BLaER1 treated with 17β-estradiol and CSF1 and Interleukin-3, amounts not matched to agents 10 nM and 100 nM (cell line): ENCODE results near the gene WNK4.

Source experiments
- H3K27ac ChIP-seq, 11 experiments: shearing (Covaris generic); formaldehyde crosslinking; 2 replicates each; pipeline ENCODE4 v1.8.1; 2022
- H3K27me3 ChIP-seq, 11 experiments: shearing (Covaris generic); formaldehyde crosslinking; 2 replicates each; pipeline ENCODE4 v1.8.1; 2022
- H3K36me3 ChIP-seq, 11 experiments: shearing (Covaris generic); formaldehyde crosslinking; 2 replicates each; pipeline ENCODE4 v1.8.1; 2022
- H3K4me1 ChIP-seq, 10 experiments: shearing (Covaris generic); formaldehyde crosslinking; 2 replicates each; pipeline ENCODE4 v1.8.1; 2022
- H3K4me2 ChIP-seq, 11 experiments: shearing (Covaris generic); formaldehyde crosslinking; 2 replicates each; pipeline ENCODE4 v1.8.1; 2022
- H3K4me3 ChIP-seq, 10 experiments: shearing (Covaris generic); formaldehyde crosslinking; 2 replicates each; pipeline ENCODE4 v1.8.1; 2022
- H3K9ac ChIP-seq, 11 experiments: shearing (Covaris generic); formaldehyde crosslinking; 2 replicates each; pipeline ENCODE4 v1.8.1; 2022
- H3K9me3 ChIP-seq, 11 experiments: shearing (Covaris generic); formaldehyde crosslinking; replicated peaks in 1 of 11; 2 replicates each; pipeline ENCODE4 v1.8.1; 2022
- H4K20me1 ChIP-seq, 11 experiments: shearing (Covaris generic); formaldehyde crosslinking; 2 replicates each; pipeline ENCODE4 v1.8.1; 2022
- Cebpa-rat ChIP-seq, 11 experiments: shearing (Covaris generic); IDR thresholded peaks; 2 replicates each; pipeline ENCODE4 v1.8.1; 2022

The WNK4 gene

GRCh38 chr17:42784409-42784808 is 4.0 kb downstream of the WNK4 start:
- Histone ChIP-seq H3K9me3 (peaks cover 0 to 12% (median 0%) of the 10 kb centered on the region in 11 experiments; a peak in 1 of 22 replicates), H3K4me1 (peaks cover 0 to 25% (median 8%) of the 10 kb centered on the region in 10 experiments; a peak in 13 of 20 replicates), H3K4me2 (no peak overlapping the region), H3K36me3 (peaks cover 0 to 7% (median 3%) of the 10 kb centered on the region in 11 experiments; a peak in 9 of 22 replicates), H3K27me3 (peaks cover 77 to 91% (median 85%) of the 10 kb centered on the region in 11 experiments), H4K20me1 (peaks cover 0 to 50% (median 14%) of the 10 kb centered on the region in 11 experiments; a peak in 14 of 22 replicates), H3K27ac (no peak overlapping the region), H3K4me3 (no peak overlapping the region), H3K9ac (no peak overlapping the region)
- no peak for TF ChIP-seq Cebpa-rat (IDR thresholded peaks at IDR 0.05)

GRCh38 chr17:42784811-42785592 is 4.6 kb downstream of the WNK4 start:
- H3K4me1 ChIP-seq = peaks cover 0 to 19% (median 6%) of the 10 kb centered on the region in 10 experiments; a peak in 13 of 20 replicates
- peaks cover 71 to 85% (median 79%) of the 10 kb centered on the region in 11 experiments for H3K27me3 ChIP-seq
- H3K9me3 ChIP-seq = peaks cover 0 to 12% (median 0%) of the 10 kb centered on the region in 11 experiments; a peak in 1 of 22 replicates
- no peak overlapping the region for H3K27ac ChIP-seq
- 0 out of 22 replicates have a peak, but pooled peaks cover 0 to 1% (median 0%) of the 10 kb centered on the region in 11 experiments for H3K36me3 ChIP-seq
- H3K4me2 ChIP-seq = no peak overlapping the region
- H4K20me1 ChIP-seq = peaks cover 0 to 44% (median 14%) of the 10 kb centered on the region in 11 experiments; a peak in 13 of 22 replicates
- no peak for TF ChIP-seq Cebpa-rat (IDR thresholded peaks at IDR 0.05)
- no peak overlapping the region for H3K9ac ChIP-seq
- H3K4me3 ChIP-seq = no peak overlapping the region

- TF ChIP-seq Cebpa-rat (IDR thresholded peaks at IDR 0.05) = no peak
- peaks cover 0 to 12% (median 0%) of the 10 kb centered on the region in 11 experiments; a peak in 1 of 22 replicates for H3K9me3 ChIP-seq
- H3K27me3 ChIP-seq = peaks cover 48 to 62% (median 57%) of the 10 kb centered on the region in 11 experiments
- peaks cover 0 to 8% (median 0%) of the 10 kb centered on the region in 10 experiments; a peak in 5 of 20 replicates for H3K4me1 ChIP-seq
- H3K4me2 ChIP-seq = peak overlapping the region in 2 of 11 experiments; percentile 5 to 49; a peak in 3 of 22 replicates
- no peak overlapping the region for H3K27ac ChIP-seq
- no peaks in the 10 kb centered on the region for H3K36me3 ChIP-seq
- H3K4me3 ChIP-seq = no peak overlapping the region
- no peak overlapping the region for H3K9ac ChIP-seq
- peaks cover 0 to 26% (median 0%) of the 10 kb centered on the region in 11 experiments; a peak in 7 of 22 replicates for H4K20me1 ChIP-seq
Observed at GRCh38 chr17:42787266-42787665, 6.9 kb downstream of the WNK4 start.

GRCh38 chr17:42791948-42792347 is 11.5 kb downstream of the WNK4 start:
- Histone ChIP-seq H3K4me2 (no peak overlapping the region), H3K4me1 (peaks cover 3 to 29% (median 11%) of the 10 kb centered on the region in 10 experiments), H3K9me3 (no peaks in the 10 kb centered on the region), H3K27me3 (peaks cover 1 to 16% (median 10%) of the 10 kb centered on the region in 11 experiments; a peak in 16 of 22 replicates), H3K9ac (no peak overlapping the region), H4K20me1 (no peaks in the 10 kb centered on the region; a peak in 1 of 22 replicates), H3K36me3 (peaks cover 0 to 19% (median 4%) of the 10 kb centered on the region in 11 experiments; a peak in 6 of 22 replicates), H3K27ac (no peak overlapping the region), H3K4me3 (no peak overlapping the region)
- no peak for TF ChIP-seq Cebpa-rat (IDR thresholded peaks at IDR 0.05)

GRCh38 chr17:42792545-42792944 is 12.1 kb downstream of the WNK4 start:
- Histone ChIP-seq H3K36me3 (peaks cover 0 to 20% (median 4%) of the 10 kb centered on the region in 11 experiments; a peak in 6 of 22 replicates), H4K20me1 (no peaks in the 10 kb centered on the region; a peak in 1 of 22 replicates), H3K9me3 (no peaks in the 10 kb centered on the region), H3K27me3 (peaks cover 0 to 10% (median 4%) of the 10 kb centered on the region in 11 experiments; a peak in 10 of 22 replicates), H3K4me1 (peaks cover 9 to 30% (median 17%) of the 10 kb centered on the region in 10 experiments), H3K27ac (no peak overlapping the region), H3K9ac (no peak overlapping the region), H3K4me2 (no peak overlapping the region), H3K4me3 (no peak overlapping the region)
- no peak for TF ChIP-seq Cebpa-rat (IDR thresholded peaks at IDR 0.05)

- H3K27ac ChIP-seq = no peak overlapping the region
- H3K4me1 ChIP-seq = peaks cover 15 to 37% (median 27%) of the 10 kb centered on the region in 10 experiments
Observed at GRCh38 chr17:42795061-42795460, 14.7 kb downstream of the WNK4 start.

GRCh38 chr17:42795465-42795864 is 15.1 kb downstream of the WNK4 start:
- Histone ChIP-seq H3K9me3 (no peaks in the 10 kb centered on the region), H3K9ac (0 out of 22 replicates have a peak overlapping the region, but pooled peaks of 1 of the 11 experiments have one; percentile 4), H3K27ac (no peak overlapping the region), H3K4me2 (peak overlapping the region in 4 of 11 experiments; percentile 23 to 42 (median 34); a peak in 3 of 22 replicates), H3K27me3 (no peaks in the 10 kb centered on the region), H3K36me3 (peaks cover 0 to 20% (median 4%) of the 10 kb centered on the region in 11 experiments; a peak in 6 of 22 replicates), H3K4me3 (no peak overlapping the region), H3K4me1 (peaks cover 15 to 37% (median 27%) of the 10 kb centered on the region in 10 experiments), H4K20me1 (no peaks in the 10 kb centered on the region)
- no peak for TF ChIP-seq Cebpa-rat (IDR thresholded peaks at IDR 0.05)

More at GRCh38 chr17:42795061-42795460, 14.7 kb downstream of the WNK4 start:
- no peak for TF ChIP-seq Cebpa-rat (IDR thresholded peaks at IDR 0.05)
- H3K36me3 ChIP-seq = peaks cover 0 to 20% (median 4%) of the 10 kb centered on the region in 11 experiments; a peak in 6 of 22 replicates
- no peak overlapping the region for H3K4me3 ChIP-seq
- H4K20me1 ChIP-seq = no peaks in the 10 kb centered on the region
- H3K9ac ChIP-seq = 0 out of 22 replicates have a peak overlapping the region, but pooled peaks of 1 of the 11 experiments have one; percentile 4
- peak overlapping the region in 4 of 11 experiments; percentile 23 to 42 (median 34); a peak in 3 of 22 replicates for H3K4me2 ChIP-seq
- H3K9me3 ChIP-seq = no peaks in the 10 kb centered on the region
- H3K27me3 ChIP-seq = no peaks in the 10 kb centered on the region

- no peaks in the 10 kb centered on the region for H3K9me3 ChIP-seq
- no peak overlapping the region for H3K27ac ChIP-seq
- H3K4me1 ChIP-seq = peaks cover 15 to 37% (median 27%) of the 10 kb centered on the region in 10 experiments
- no peak overlapping the region for H3K4me3 ChIP-seq
- no peaks in the 10 kb centered on the region for H3K27me3 ChIP-seq
- peak overlapping the region in 1 of 11 experiments; percentile 83; a peak in 2 of 22 replicates for H3K9ac ChIP-seq
- no peaks in the 10 kb centered on the region for H4K20me1 ChIP-seq
- peak overlapping the region in 4 of 11 experiments; percentile 93 to 99 (median 98); a peak in 4 of 22 replicates for H3K4me2 ChIP-seq
- H3K36me3 ChIP-seq = peaks cover 0 to 20% (median 4%) of the 10 kb centered on the region in 11 experiments; a peak in 6 of 22 replicates
- no peak for TF ChIP-seq Cebpa-rat (IDR thresholded peaks at IDR 0.05)
Observed at GRCh38 chr17:42796066-42796758, 15.8 kb downstream of the WNK4 start.
